ENCODE results near the gene SLC38A11.
"Not testable (repeated sequence)": the region's sequence is repeated elsewhere in the genome, so short reads cannot be mapped to it uniquely, and the experiment has no call there.

The SLC38A11 gene

DNA sequence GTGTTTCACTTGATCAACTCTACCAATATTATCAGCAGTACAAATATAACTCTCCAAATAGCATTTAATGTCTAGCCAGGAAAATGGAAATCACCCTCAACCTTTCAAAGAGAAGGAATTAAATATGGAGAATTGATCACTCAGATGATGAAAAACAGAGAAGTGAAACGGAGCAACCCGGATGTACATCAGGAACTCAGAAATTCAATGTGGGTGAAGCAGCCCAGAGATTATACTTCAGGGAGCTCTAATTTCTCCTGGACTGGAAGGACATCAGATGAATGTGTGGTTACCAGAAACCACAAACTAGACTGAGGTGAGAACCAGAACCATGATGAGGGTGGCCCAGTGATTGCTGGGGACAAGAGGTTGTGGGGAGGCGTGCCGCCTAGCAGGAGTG, 78.2 kb downstream of the SLC38A11 start:
- no peak for DNase-seq (ENCODE audit: low read depth)

- DNase-seq (ENCODE audit: low read depth) = no peak
These were observed 79.8 kb downstream of the SLC38A11 start for GRCh38 chr2:164875334-164876205.

- DNase-seq (ENCODE audit: low read depth) = no peak
These were observed 82.0 kb downstream of the SLC38A11 start for GRCh38 chr2:164873210-164873908.

GRCh38 chr2:164871404-164871803, 83.9 kb downstream of the SLC38A11 start:
- no peak for DNase-seq (ENCODE audit: low read depth)

GRCh38 chr2:164869420-164869772, 85.9 kb downstream of the SLC38A11 start:
- no peak for DNase-seq (ENCODE audit: low read depth)

GRCh38 chr2:164868563-164869419, 86.5 kb downstream of the SLC38A11 start:
- DNase-seq (ENCODE audit: low read depth) = no peak

DNA sequence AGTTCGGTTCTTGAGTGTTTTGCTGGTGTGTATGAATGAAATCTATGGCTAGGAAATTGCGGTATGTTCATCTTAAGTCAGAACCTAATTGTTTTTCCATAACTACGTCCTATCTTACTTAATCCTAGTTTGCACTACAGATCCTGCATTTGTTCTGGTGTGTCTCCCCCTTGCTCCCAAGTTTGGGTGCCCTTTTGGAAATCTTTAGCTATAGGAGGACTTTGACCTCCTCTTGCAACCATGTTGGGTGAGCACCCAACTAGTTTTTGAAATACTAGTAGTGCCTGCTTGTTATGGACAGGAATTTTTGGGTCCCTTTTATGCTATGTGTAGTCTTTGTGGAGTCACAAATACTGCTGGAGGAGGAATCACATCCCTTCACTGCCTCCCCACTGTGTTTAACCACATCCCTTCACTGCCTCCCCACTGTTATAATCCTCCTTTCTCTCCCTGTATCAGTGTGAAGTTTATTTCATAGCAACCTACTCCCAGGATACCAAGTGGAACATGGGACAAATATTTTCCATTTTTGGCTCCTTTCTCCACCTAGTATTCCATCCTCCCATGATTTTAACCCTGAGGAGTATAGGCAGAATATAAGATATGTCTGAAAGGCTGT, 87.4 kb downstream of the SLC38A11 start:
- DNase-seq (ENCODE audit: low read depth) = no peak

DNA sequence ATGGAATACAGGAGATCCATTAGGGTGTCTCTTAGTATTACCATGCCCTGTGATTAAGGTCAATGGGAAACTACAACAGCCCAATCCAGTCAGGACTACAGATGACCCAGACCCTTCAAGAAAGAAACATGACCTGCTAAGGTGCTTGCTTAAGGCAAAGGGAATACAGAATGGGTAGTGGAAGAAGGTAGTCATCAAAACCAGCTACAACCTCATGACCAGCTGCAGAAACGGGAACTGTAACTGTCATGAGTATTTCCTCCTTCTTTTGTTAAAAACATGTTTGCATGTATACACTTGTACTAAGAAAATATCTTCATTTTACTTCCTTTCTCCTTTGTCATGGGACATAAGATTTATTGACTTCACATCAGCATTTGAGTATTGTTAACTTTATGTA, 88.9 kb downstream of the SLC38A11 start:
- DNase-seq (ENCODE audit: low read depth) = not testable (repeated sequence)

GRCh38 chr2:164860694-164861042, 94.7 kb downstream of the SLC38A11 start:
- no peak for DNase-seq (ENCODE audit: low read depth)

DNA sequence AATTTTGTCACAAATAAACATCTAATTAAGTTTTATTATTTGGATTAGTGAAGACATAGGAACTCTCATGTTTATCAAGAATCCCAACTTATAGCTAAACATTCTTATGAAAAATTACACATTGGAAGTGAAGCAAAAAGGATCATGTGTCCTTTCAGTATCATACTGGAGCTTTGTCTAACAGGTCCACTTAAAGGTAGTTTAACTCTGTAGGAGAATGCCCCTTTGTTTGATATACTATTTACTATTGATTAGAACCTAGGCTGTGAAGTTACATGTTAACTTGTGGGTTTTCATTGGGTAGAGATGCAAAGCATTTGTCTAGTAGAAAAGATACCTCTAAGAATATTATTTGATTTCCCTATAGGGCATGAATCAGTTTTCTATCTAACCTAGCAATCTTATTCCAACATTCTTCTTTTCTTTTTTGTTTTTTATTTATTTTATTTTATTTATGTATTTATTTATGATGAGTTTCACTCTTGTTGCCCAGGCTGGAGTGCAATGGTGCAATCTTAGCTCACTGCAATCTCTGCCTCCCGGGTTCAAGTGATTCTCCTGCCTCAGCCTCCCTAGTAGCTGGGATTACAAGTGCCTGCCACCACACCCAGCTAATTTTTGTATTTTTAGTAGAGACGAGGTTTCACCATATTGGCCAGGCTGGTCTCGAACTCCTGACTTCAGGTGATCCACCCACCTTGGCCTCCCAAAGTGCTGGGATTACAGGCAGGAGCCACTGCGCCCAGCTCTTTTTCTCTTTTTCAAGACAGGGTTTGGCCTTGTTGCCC, 95.2 kb downstream of the SLC38A11 start:
- not testable (repeated sequence) for DNase-seq (ENCODE audit: low read depth)

DNA sequence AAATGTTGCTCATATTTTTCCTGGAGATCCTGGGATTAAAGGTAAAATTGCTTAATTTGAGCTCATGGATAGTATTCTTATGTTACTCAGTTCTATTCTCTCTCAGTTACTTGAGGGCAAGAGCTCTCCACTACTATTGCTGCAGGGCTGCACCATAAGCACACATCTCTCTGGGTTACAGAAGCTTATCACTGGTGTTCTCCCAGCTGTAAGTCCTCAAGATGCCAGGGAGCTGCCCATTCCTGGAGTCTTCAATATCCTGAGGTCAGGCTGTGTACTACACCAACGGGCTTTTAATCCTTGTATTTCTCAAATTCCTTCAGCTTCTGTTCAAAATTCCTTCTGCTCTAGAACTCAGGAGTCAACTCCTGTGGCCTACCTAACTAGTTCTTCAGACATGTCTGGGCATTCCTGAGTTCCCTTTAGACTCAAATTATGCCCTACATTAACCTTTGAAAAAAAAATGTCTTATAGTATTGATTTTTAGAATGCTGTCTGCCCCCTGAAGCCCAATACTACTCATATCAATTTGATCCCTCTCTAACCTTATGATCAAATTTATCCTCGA, 96.0 kb downstream of the SLC38A11 start:
- DNase-seq (ENCODE audit: low read depth) = no peak

DNA sequence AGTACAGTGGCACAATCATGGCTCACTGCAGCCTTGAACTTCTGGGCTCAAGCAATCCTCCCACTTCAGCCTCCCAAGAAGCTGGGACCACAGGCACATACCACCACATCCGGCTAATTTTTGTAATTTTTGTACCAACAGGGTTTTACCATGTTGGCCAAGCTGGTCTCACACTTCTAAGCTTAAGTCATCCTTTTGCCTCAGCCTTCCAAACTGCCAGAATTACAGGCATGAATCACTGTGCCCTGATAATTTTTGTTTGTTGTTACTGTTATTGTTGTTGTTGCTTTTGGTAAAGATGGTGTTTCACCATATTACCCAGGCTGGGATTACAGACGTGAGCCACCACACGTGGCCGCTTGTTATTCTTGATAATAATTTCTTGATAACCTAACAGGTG, 103.2 kb downstream of the SLC38A11 start:
- no peak for DNase-seq (ENCODE audit: low read depth)

DNA sequence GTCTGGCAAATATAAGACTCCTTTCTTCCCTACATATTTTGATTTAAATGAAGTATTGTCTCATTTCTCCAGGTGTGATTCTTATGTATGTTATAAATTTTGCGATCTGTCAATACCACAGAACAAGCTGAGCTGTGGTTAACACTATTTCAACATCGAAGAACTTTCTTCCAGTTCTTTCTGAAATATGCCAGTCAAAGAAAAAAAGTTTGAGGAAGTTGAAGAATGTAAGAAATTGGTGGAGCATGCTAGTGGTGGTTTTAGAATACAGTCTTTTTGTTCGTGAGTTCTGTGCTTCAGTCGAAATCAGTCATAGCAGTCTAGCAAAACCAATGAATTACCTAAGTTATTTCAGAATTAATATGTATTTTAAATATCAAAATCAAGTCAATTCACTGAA, 105.1 kb downstream of the SLC38A11 start:
- no peak for DNase-seq (ENCODE audit: low read depth)

- no peak for DNase-seq (ENCODE audit: low read depth)
These were observed 105.8 kb downstream of the SLC38A11 start for GRCh38 chr2:164849506-164849905.

GRCh38 chr2:164847981-164848741, 107.2 kb downstream of the SLC38A11 start:
- DNase-seq (ENCODE audit: low read depth) = no peak

DNA sequence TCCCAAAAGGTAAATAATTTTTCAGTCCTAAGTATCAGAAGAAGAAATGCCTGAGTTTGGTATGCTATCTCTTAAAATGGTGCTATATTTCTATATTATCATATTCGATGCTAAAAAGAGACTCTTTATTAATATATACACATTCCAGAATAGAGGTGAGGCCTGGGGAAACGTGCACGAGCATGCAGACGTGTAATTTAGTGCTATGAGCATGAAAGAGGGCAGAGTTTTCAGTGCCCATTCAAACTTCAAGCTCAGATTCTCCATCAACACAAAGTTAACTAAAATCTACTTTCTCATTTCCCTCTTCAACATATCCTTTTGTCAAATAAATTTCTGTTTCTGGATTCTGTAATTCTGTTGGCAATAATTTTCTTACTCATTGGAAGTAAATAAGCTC, 108.0 kb downstream of the SLC38A11 start:
- DNase-seq (ENCODE audit: low read depth) = no peak

- DNase-seq (ENCODE audit: low read depth) = no peak
These were observed 109.0 kb downstream of the SLC38A11 start for GRCh38 chr2:164846276-164846675.

Measured in activated T-cell treated with anti-CD3 and anti-CD28 coated beads for 48 hours (primary cell).